Right lobe of liver (tissue), 6 donors: Measurements from ENCODE around the gene NOL12. TPM values are rescaled to one million over a fixed set of nuclear protein-coding genes. Genes with fewer than 3 reads are reported as not detected.

Experiments
- ATAC-seq, 4 donors: fragments of 200-7000 bp; cut with Tn5 transposase; one replicate each; pipeline ENCODE4 v1.9.1; 2020; ENCODE audit warnings: mild to moderate bottlenecking in 4 of 4, moderate library complexity in 4 of 4
- DNase-seq, 3 donors: peaks; one replicate each; pipeline ENCODE4 v3.0.0-alpha.2; 2020
- H3K27ac ChIP-seq, 3 donors: fragments of 200-600 bp; one replicate each; pipeline ENCODE4 v1.8.0; 2022
- H3K27me3 ChIP-seq, 2 donors: fragments of 200-600 bp; one replicate each; pipeline ENCODE4 v1.8.0; 2022
- H3K36me3 ChIP-seq, 4 donors: fragments of 200-600 bp; sonication (generic) in 1 of 4; one replicate each; pipeline versions ENCODE4 v1.5.1 to v1.8.0; 2017 to 2022; ENCODE audit warnings: control low read depth in 1 of 4
- H3K4me1 ChIP-seq, 4 donors: fragments of 200-600 bp; sonication (generic) in 1 of 4; one replicate each; pipeline versions ENCODE4 v1.5.1 to v1.8.0; 2017 to 2022; ENCODE audit warnings: control low read depth in 1 of 4
- H3K4me3 ChIP-seq, 3 donors: fragments of 200-600 bp; one replicate each; pipeline ENCODE4 v1.8.0; 2022
- H3K9me3 ChIP-seq, 4 donors: fragments of 200-600 bp; sonication (generic) in 1 of 4; one replicate each; pipeline versions ENCODE4 v1.5.1 to v1.8.0; 2017 to 2022; ENCODE audit warnings: control low read depth in 1 of 4
- CTCF ChIP-seq, 4 donors: fragments of 200-600 bp in 3 of 4; fragments of 450-650 bp in 1 of 4; IDR thresholded peaks; one replicate each; pipeline versions ENCODE4 v1.5.1 to v1.8.0; 2016 to 2022; ENCODE audit warnings: antibody characterized with exemption in 4 of 4, mild to moderate bottlenecking in 2 of 4
- POLR2A ChIP-seq: fragments of 450-650 bp; IDR thresholded peaks from one replicate; pipeline ENCODE4 v1.6.1; 2017; ENCODE audit warnings: antibody characterized with exemption, mild to moderate bottlenecking
- WGBS: methylation state at CpG from one replicate; pipeline ENCODE4 v1.1.6; 2018; ENCODE audit warnings: low coverage, low lambda C conversion rate; ENCODE audit not compliant: insufficient coverage; ENCODE audit errors: missing lambda C conversion rate; 5-methylcytosine and 5-hydroxymethylcytosine counted together
- intact Hi-C, 2 donors: fragments of 100-400 bp; cut with DNase I; formaldehyde crosslinking; loops; one replicate each; pipeline versions ENCODE4 v1.11.2 to v1.14.1; 2022
- small RNA-seq, 2 experiments: library from RNA; depleted of rRNA; stranded (forward); fragments of <200 nt; gene quantifications; one replicate each; pipeline ENCODE3, GENCODE V24; 2016
- total RNA-seq, 6 experiments: library from RNA; depleted of rRNA in 2 of 6; stranded (reverse); fragments of >200 nt in 2 of 6; fragmentation: NEBNext Ultra II Directional in 3 of 6; extraction: Animal tissue kit (Norgen Biotek cat#: 25700) in 3 of 6; gene quantifications; one replicate each; pipeline versions ENCODE4 v1.1.0 to v1.2.4, GENCODE V29; 2016 to 2023
- donor health status: DM: no; HTN: yes; CAD: no.
- donor health status: DM: no; HTN: no; CAD: no.
- donor health status: DM: no; HTN: no; CAD: no.
- donor health status: DM: no; HTN: yes; CAD: no.
- donor health status: DM: no; HTN: yes; CAD: no.

NOL12 gene
- total RNA-seq, 6 experiments from 2014 or later: 8.4 to 16.1 (median 9.4) TPM

- Histone ChIP-seq H3K27me3 (no peaks in the 10 kb centered on the region), H3K27ac (no peak overlapping the region), H3K36me3 (no peaks in the 10 kb centered on the region), H3K4me1 (peaks cover 0 to 11% (median 4%) of the 10 kb centered on the region in 4 donors), H3K4me3 (no peak overlapping the region), H3K9me3 (no peaks in the 10 kb centered on the region)
- WGBS: 62% methylated on average over 11 of the region's 16 CpGs
- ATAC-seq: no peak
- intact Hi-C loops: no loop called here
- no peak for DNase-seq
- TF ChIP-seq POLR2A (no peak), CTCF (IDR thresholded peaks at IDR 0.05) (no peak)
Observed at GRCh38 chr22:37742376-37743171, 56.4 kb downstream of the NOL12 start.

Small RNA genes within 50 kb of the gene (small RNA-seq; reads per million reads assigned to genes)
- 0 reads per million in 2 experiments for gene RN7SL385P

Other genes starting within 250 kb of the NOL12 start
- 10 to 100 TPM in 4 of 6 experiments, 1 to 10 TPM in 2; 5.6 to 14.4 (median 10.2) TPM for gene MFNG, start 200.0 kb upstream of the NOL12 start, total RNA-seq
- gene CARD10, start 166.9 kb upstream of the NOL12 start, total RNA-seq: 10 to 100 TPM in 5 of 6 experiments, 1 to 10 TPM in 1; 9.0 to 27.8 (median 14.2) TPM
- gene CDC42EP1, start 125.9 kb upstream of the NOL12 start, total RNA-seq: 100 to 1,000 TPM in 1 of 6 experiments, 10 to 100 TPM in 5; 29.2 to 117 (median 68.0) TPM
- under 1 TPM in 1 of 6 experiments, not detected in 5; 0.64 TPM for gene LGALS2, start 106.3 kb upstream of the NOL12 start, total RNA-seq
- 10 to 100 TPM; 18.4 to 27.3 (median 24.1) TPM for gene GGA1, start 77.5 kb upstream of the NOL12 start, total RNA-seq
- 1 to 10 TPM; 1.6 to 4.8 (median 2.8) TPM for gene SH3BP1, start 46.7 kb upstream of the NOL12 start, total RNA-seq
- gene PDXP, start 27.6 kb upstream of the NOL12 start, total RNA-seq: 10 to 100 TPM; 15.7 to 63.4 (median 34.4) TPM
- 100 to 1,000 TPM in 4 of 6 experiments, 10 to 100 TPM in 2; 34.7 to 267 (median 141) TPM for gene LGALS1, start 10.7 kb upstream of the NOL12 start, total RNA-seq
- 10 to 100 TPM; 11.7 to 22.8 (median 20.7) TPM for gene TRIOBP, start 10.7 kb downstream of the NOL12 start, total RNA-seq
- gene GCAT, start 121.6 kb downstream of the NOL12 start, total RNA-seq: 10 to 100 TPM; 21.9 to 43.0 (median 29.8) TPM
- gene GALR3, start 137.0 kb downstream of the NOL12 start, total RNA-seq: under 1 TPM in 2 of 6 experiments, not detected in 4; 0.29 to 0.83 TPM
- gene ANKRD54, start 158.0 kb downstream of the NOL12 start, total RNA-seq: 10 to 100 TPM in 2 of 6 experiments, 1 to 10 TPM in 4; 7.3 to 20.7 (median 9.7) TPM
- 100 to 1,000 TPM; 117 to 200 (median 164) TPM for gene EIF3L, start 163.1 kb downstream of the NOL12 start, total RNA-seq
- gene MICALL1, start 220.0 kb downstream of the NOL12 start, total RNA-seq: 10 to 100 TPM in 3 of 6 experiments, 1 to 10 TPM in 3; 6.5 to 19.0 (median 10.3) TPM